Central memory CD8-positive, alpha-beta T cell (primary cell): ENCODE measurements around the gene MT1G.

Experiments
- ATAC-seq: fragments of 150-1000 bp; cut with Tn5 transposase; replicated peaks from 2 replicates; pipeline ENCODE4 v1.10.0; 2022; ENCODE audit warnings: mild to moderate bottlenecking, moderate FRiP score, moderate number of reproducible peaks; ENCODE audit not compliant: poor library complexity, severe bottlenecking; ENCODE audit errors: extremely low read depth
- DNase-seq, 2 donors: peaks; one replicate each; pipeline ENCODE4 v3.0.0; 2021; ENCODE audit warnings: low spot score in 2 of 2
- H3K27ac Mint-ChIP-seq: one replicate; pipeline ENCODE4 v1.8.0; 2022; ENCODE audit warnings: low read depth, mild to moderate bottlenecking, moderate library complexity, mixed read lengths
- H3K27me3 Mint-ChIP-seq: one replicate; pipeline ENCODE4 v1.8.0; 2022; ENCODE audit warnings: mixed read lengths
- H3K36me3 Mint-ChIP-seq: one replicate; pipeline ENCODE4 v1.8.0; 2022; ENCODE audit warnings: mild to moderate bottlenecking, moderate library complexity, mixed read lengths; ENCODE audit not compliant: insufficient read depth
- H3K4me1 Mint-ChIP-seq: one replicate; pipeline ENCODE4 v1.8.0; 2022; ENCODE audit warnings: mixed read lengths
- H3K4me3 Mint-ChIP-seq: one replicate; pipeline ENCODE4 v1.8.0; 2022; ENCODE audit warnings: mild to moderate bottlenecking, moderate library complexity, mixed read lengths
- H3K9me3 Mint-ChIP-seq: one replicate; pipeline ENCODE4 v1.8.0; 2022; ENCODE audit warnings: mixed read lengths

Gene MT1G

GRCh38 chr16:56647641-56648431 is 20.0 kb downstream of the MT1G start:
- Mint-ChIP-seq H3K9me3 (no peaks in the 10 kb centered on the region), H3K4me3 (no peak overlapping the region), H3K27me3 (no peaks in the 10 kb centered on the region), H3K27ac (no peak overlapping the region), H3K4me1 (peaks cover 16% of the 10 kb centered on the region), H3K36me3 (no peaks in the 10 kb centered on the region)
- DNase-seq (no peak), ATAC-seq (no peak)

- H3K36me3 Mint-ChIP-seq, result no peaks in the 10 kb centered on the region
- H3K4me3 Mint-ChIP-seq, result no peak overlapping the region
- no peak for ATAC-seq
- no peak for DNase-seq
- H3K9me3 Mint-ChIP-seq, result no peaks in the 10 kb centered on the region
- H3K4me1 Mint-ChIP-seq, result peaks cover 19% of the 10 kb centered on the region
- H3K27me3 Mint-ChIP-seq, result peaks cover 2% of the 10 kb centered on the region
- no peak overlapping the region for H3K27ac Mint-ChIP-seq
These were observed 22.0 kb downstream of the MT1G start for GRCh38 chr16:56645838-56646237.

DNA sequence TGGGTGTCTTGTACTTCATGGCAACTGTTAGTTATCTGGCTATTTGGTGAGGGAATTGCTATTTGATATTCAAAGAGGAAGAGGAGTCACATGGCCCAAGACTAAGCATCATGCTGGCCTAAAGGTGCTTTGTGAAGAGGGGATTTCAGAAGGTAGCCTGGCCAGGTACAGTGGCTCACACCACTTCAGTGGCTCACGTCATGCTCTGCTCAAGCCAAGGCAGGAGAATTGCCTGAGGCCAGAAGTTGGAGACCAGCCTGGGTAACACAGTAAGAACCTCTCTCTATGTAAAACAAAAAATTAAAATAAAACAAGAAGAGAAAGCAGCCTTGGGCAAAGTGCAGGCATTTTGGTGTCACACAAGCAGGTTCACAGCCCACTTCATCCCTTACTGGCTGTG is 22.6 kb downstream of the MT1G start:
- Mint-ChIP-seq H3K9me3 (no peaks in the 10 kb centered on the region), H3K27ac (no peak overlapping the region), H3K27me3 (peaks cover 7% of the 10 kb centered on the region), H3K36me3 (no peaks in the 10 kb centered on the region), H3K4me3 (no peak overlapping the region), H3K4me1 (peaks cover 19% of the 10 kb centered on the region)
- ATAC-seq (no peak), DNase-seq (no peak)

DNA sequence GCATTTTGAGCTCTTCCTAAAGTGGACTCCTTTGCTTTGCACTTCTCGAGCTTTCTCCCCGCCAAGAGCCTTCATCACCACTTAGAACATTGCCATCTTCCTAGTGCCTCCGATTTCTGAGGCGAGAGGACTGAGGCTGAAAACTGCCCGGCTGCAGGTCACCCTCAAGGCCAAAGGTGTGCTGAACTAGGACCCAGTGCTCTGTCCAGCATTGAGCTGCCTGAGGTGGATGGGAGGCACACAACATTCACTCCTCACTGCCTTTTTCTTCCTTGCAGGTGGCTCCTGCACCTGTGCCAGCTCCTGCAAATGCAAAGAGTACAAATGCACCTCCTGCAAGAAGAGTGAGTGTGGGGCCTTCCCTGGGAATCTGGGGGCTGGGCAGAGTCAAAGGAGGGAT is 24.0 kb downstream of the MT1G start:
- H3K9me3 Mint-ChIP-seq, result no peaks in the 10 kb centered on the region
- H3K36me3 Mint-ChIP-seq, result no peaks in the 10 kb centered on the region
- peaks cover 22% of the 10 kb centered on the region for H3K27me3 Mint-ChIP-seq
- peaks cover 19% of the 10 kb centered on the region for H3K4me1 Mint-ChIP-seq
- peak overlapping the region; percentile 73 for H3K4me3 Mint-ChIP-seq
- H3K27ac Mint-ChIP-seq, result peak overlapping the region; percentile 69
- ATAC-seq, result no peak
- DNase-seq, result no peak

DNA sequence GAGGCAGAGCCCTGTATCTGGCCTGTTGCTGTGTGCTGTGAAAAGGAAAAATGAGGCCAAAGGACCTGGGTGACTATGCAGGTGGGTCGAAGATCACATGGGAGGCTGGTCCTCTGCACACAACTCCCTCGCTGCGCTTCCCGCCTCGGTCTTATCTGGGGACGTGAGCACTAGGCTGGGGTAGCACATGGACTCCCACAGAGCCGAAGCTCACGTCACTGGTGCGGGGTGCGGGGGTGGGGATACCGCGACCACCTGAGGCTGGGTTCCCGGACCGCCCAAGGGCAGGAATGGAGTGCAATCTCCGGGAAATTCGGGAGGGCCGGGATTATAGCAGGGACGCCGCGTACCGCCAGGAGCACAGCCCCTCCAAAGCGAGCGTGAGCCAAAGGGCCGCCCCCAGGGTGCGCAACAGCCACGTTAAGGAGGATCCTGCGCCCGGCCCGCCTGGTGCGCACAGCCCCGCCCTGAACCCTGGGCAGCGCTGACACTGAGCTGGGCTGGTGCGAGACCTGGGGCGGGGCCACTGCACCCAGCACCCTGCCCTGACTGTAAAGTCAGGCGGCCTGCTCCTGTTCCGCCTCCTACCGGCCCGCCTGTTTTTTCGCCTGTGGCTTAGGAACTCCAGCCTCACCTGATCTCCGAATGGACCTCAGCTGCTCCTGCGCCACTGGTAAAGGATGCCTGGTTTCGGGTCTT is 24.6 kb downstream of the MT1G start:
- DNase-seq (peak; percentile 53 to 65), ATAC-seq (peak; percentile 100)
- H3K4me1 Mint-ChIP-seq, result peaks cover 19% of the 10 kb centered on the region
- peak overlapping the region; percentile 69 for H3K27ac Mint-ChIP-seq
- peak overlapping the region; percentile 73 for H3K4me3 Mint-ChIP-seq
- peaks cover 28% of the 10 kb centered on the region for H3K27me3 Mint-ChIP-seq
- H3K9me3 Mint-ChIP-seq, result no peaks in the 10 kb centered on the region
- no peaks in the 10 kb centered on the region for H3K36me3 Mint-ChIP-seq

DNA sequence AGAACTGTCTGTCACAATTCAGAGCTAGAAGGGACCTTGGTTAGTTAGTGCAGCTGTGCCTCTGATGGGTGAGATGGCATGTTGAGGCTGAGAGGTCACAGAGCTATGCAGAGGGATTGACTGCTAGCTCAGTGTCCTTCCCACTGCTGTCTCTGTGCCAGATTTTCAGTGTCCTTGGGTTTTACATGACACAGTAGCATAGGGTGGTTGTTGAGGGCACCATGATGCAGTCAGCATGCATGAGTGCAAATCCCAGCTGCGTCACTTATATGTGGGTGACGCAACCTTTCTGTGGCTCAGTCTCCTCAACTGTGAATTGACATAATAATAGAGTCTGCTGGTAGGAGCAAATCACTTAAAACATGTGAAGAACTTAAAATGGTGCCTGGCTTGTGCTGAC is 26.7 kb downstream of the MT1G start:
- Mint-ChIP-seq H3K27me3 (peaks cover 49% of the 10 kb centered on the region), H3K4me3 (no peak overlapping the region), H3K36me3 (no peaks in the 10 kb centered on the region), H3K4me1 (peaks cover 28% of the 10 kb centered on the region), H3K27ac (no peak overlapping the region), H3K9me3 (no peaks in the 10 kb centered on the region)
- DNase-seq (no peak), ATAC-seq (no peak)

DNA sequence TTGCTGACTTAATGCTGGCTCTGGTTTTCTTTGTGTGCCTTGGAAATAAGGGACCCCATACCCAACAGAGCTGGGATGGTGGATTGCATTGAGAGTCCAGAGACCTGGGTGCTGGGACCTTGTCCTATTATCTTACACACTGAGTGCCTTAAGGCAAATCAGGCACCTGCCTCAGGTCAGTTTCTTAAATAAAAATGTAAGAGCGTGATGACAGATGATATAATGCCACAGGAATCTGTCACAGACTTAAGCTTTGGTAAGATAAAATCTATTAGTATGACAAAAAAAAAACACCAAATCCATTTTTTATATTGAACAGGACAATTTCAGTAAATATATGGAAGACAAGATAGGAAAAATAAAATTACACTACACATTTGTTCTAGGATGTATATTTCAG is 27.8 kb downstream of the MT1G start:
- ATAC-seq (no peak), DNase-seq (no peak)
- H3K27me3 Mint-ChIP-seq, result peaks cover 60% of the 10 kb centered on the region
- H3K27ac Mint-ChIP-seq, result no peak overlapping the region
- H3K36me3 Mint-ChIP-seq, result no peaks in the 10 kb centered on the region
- H3K9me3 Mint-ChIP-seq, result no peaks in the 10 kb centered on the region
- peaks cover 30% of the 10 kb centered on the region for H3K4me1 Mint-ChIP-seq
- no peak overlapping the region for H3K4me3 Mint-ChIP-seq

- Mint-ChIP-seq H3K4me3 (no peak overlapping the region), H3K27me3 (peaks cover 70% of the 10 kb centered on the region)
- DNase-seq, result no peak
These were observed 28.8 kb downstream of the MT1G start for GRCh38 chr16:56639045-56639444.

GRCh38 chr16:56637814-56638750 is 29.8 kb downstream of the MT1G start, which contains the start of gene MT1A:
TSS of gene MT1A (plus strand) at chr16:56638666. CDS start at chr16:56638739, 73 bp downstream.
- ATAC-seq, result no peak
- peak within 1 kb of the TSS; percentile 23 for H3K4me3 Mint-ChIP-seq
- no peak for DNase-seq
- H3K4me1 Mint-ChIP-seq, result peaks cover 22% of the 10 kb centered on the region
- H3K27ac Mint-ChIP-seq, result no peak within 1 kb of the TSS
- no peaks in the 10 kb centered on the region for H3K36me3 Mint-ChIP-seq
- H3K27me3 Mint-ChIP-seq, result peaks cover 80% of the 10 kb centered on the region
- H3K9me3 Mint-ChIP-seq, result no peaks in the 10 kb centered on the region

More at GRCh38 chr16:56639045-56639444, 28.8 kb downstream of the MT1G start:
- no peak for ATAC-seq
- H3K27ac Mint-ChIP-seq, result no peak overlapping the region
- H3K4me1 Mint-ChIP-seq, result peaks cover 31% of the 10 kb centered on the region
- H3K9me3 Mint-ChIP-seq, result no peaks in the 10 kb centered on the region
- H3K36me3 Mint-ChIP-seq, result no peaks in the 10 kb centered on the region

DNA sequence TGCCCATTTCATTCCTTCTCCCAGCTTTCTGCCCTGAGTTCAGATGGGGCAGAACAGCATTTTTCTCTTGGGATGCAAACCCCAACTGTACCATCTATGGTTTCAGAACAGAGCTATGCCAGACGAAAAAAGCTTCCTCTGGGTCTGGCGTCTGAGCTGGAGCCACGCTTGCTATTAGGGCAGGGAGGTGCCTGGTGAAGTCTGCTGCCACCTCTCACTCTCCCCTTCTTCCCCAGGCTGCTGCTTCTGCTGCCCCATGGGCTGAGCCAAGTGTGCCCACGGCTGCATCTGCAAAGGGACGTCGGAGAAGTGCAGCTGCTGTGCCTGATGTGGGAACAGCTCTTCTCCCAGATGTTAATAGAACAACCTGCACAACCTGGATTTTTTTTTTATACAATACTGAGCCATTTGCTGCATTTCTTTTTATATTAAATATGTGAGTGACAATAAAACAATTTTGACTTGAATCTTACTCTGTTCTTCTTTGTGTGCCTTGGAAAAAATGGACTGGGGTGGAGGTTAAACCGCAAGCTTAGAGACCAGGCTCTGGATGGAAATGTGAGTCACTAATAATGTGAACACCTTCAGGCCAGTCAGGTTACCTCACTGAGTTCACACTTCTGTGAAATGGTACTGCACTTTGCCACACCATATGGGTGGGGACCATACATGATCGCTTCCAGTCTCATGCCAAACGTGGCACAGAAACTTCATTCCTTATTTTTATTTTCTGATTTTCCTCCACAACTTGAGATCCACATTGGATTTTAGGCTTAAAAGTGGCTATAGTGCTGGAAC is 31.1 kb downstream of the MT1G start:
- no peak for ATAC-seq
- no peak for DNase-seq
- H3K4me1 Mint-ChIP-seq, result peaks cover 18% of the 10 kb centered on the region
- H3K27ac Mint-ChIP-seq, result no peak overlapping the region
- peaks cover 92% of the 10 kb centered on the region for H3K27me3 Mint-ChIP-seq
- no peaks in the 10 kb centered on the region for H3K36me3 Mint-ChIP-seq
- no peak overlapping the region for H3K4me3 Mint-ChIP-seq
- H3K9me3 Mint-ChIP-seq, result no peaks in the 10 kb centered on the region

DNA sequence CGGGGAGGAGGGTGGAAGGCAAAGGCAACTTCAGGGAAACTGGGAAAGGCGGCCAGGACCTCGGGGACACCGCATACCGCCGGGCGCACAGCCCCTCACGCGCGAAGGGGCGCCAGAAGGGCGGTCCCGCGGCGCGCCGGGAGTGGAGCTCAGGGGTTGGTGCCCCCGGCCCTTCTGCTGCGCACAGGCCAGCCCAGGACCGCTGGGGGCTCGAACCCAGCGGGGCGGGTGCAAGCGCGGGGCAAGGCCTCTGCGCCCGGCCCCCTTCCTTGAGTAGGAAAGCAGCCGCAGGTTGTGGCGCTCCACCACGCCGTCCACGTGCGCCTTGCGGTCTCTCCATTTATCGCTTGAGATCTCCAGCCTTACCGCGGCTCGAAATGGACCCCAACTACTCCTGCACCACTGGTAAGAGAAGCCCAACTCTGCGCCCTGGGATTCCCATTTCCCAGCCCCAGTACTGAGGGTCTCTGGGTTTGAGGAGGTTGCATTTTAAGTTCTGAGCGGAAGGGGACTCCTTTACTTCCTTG is 32.4 kb downstream of the MT1G start:
- Mint-ChIP-seq H3K4me3 (peak overlapping the region; percentile 71), H3K27me3 (peaks cover 100% of the 10 kb centered on the region)

More for the DNA sequence above, 32.4 kb downstream of the MT1G start:
- ATAC-seq (no peak), DNase-seq (no peak)
- no peak overlapping the region for H3K27ac Mint-ChIP-seq
- H3K4me1 Mint-ChIP-seq, result peaks cover 21% of the 10 kb centered on the region
- H3K36me3 Mint-ChIP-seq, result no peaks in the 10 kb centered on the region
- H3K9me3 Mint-ChIP-seq, result no peaks in the 10 kb centered on the region
